Ramos (cell line): ENCODE measurements around the gene KLK8.
"Not testable (repeated sequence)": the region's sequence is repeated elsewhere in the genome, so short reads cannot be mapped to it uniquely, and the experiment has no call there.

Experiments
- in situ Hi-C: fragments of 300-500 bp; cut with MboI; formaldehyde crosslinking; loops from one replicate; pipeline ENCODE4 v1.14.3; 2022; ENCODE audit warnings: low sequenced_read_pairs; ENCODE audit not compliant: unreplicated experiment

The KLK8 gene

DNA sequence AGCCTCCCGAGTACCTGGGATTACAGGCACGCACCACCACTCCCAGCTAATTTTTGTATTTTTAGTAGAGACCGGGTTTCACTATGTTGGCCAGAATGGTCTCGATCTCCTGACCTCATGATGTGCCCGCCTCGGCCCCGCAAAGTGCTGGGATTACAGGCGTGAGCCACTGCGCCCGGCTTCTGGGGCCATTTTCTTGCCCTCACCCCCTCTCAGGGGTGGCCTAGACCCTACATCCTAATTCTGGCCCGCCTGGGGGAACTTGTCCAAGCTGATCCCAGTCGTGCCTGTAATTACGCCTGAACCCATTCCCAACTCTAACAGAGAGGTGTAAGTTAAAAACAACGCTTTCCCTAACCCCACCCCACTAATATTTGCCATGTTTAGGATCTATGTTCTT, 17.0 kb downstream of the KLK8 start:
- in situ Hi-C loops = not testable (repeated sequence)

DNA sequence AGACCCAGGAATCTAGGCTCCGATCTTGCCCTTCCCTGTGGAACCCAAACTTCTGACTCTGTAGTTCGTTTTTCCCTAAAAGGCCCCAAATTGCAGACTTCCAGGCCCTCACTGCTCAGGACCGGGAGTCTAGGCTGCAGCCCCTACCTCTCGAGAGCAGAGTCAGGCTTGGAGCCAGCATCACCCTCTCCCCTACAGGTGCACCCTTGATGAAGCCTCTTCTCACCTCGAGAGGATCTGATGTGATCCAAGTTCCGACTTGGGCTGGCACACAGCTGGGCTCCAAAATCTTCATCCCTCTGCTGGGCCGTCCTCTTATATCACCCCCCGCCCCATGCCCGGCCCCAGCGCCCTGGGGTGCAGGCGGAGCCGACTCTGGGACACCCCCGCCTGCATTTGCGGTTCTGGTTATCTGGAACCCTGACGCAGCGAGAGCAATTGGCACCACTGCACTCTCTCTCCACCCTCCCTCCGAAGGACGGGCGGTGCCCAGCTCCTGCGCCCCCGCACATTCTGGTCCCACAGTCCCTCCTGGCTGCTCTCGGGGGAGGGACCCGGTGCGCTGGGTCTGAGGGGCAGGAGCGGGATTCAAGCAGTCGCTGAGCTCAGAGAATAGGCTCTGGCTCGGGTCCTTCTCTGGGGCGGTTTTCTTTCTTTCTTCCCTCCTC, 17.6 kb downstream of the KLK8 start, which contains the start of gene KLK7:
TSS of gene KLK7 (minus strand) at position 293 of the 668 bp plus-strand sequence. CDS start 1,518 bp downstream, outside the sequence.
- in situ Hi-C loops = no loop called here

DNA sequence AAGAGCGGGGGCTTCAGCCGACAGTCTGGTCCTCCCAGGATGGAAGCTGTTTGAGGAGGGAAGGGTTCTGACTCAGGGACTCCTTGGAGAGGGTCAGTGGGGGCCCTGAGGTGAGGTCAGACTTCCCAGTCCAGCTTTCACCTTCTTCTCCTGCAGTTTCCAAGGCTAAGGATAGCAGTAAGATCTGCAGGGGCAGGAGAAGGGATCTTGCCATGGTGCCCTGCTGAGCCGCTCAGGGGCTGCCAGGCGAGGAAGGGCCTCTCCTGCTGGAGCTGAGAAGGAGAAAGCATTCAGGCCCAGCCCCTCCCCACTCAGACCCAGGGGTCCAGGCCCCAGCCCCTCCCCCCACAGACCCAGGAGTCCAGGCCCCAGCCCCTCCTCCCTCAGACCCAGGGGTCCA, 19.2 kb downstream of the KLK8 start:
- in situ Hi-C loops = no loop called here

DNA sequence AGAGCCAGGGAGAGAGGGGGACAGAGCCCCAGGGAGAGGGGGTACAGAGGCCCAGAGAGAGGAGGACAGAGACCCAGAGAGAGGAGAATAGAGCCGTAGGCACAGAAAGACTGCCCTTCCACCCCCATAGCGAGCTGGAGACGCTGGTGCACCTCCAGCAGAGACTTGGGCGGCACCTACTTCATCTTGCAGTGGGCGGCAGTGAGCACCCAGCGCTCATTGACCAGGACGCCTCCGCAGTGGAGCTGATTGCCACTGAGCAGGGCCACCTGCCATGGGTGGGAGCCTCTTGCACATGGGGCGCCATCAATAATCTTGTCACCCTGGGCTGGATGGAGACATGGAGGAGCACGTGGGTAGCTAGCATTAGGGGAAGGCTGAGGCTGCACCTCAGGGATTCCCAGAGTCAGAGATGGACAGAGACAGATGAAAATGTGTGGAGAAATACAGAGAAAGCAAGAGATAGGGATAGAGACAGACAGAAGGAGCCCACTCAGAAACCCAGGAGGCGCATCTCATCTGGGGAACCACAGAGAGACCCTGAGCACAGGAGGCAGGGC, 19.7 kb downstream of the KLK8 start:
- in situ Hi-C loops = no loop called here

DNA sequence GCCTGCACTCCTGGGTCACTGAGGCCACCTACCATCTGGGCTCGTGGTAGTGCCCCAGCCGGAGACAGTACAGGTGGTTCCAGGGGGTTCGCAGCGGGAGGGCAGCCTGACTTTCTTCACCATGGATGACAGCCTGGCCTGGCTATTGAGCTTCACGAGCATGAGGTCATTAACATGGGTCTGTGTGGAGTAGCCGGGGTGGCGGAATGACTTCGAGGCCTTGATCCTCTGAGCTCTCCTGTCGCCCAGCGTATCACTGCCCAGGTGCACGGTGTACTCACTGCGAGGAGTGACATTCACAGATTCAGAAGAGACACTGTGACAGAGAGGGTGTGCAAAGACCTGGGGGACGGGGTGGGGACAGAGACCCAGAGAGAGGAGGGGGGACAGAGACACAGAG, 21.2 kb downstream of the KLK8 start:
- in situ Hi-C loops = no loop called here

DNA sequence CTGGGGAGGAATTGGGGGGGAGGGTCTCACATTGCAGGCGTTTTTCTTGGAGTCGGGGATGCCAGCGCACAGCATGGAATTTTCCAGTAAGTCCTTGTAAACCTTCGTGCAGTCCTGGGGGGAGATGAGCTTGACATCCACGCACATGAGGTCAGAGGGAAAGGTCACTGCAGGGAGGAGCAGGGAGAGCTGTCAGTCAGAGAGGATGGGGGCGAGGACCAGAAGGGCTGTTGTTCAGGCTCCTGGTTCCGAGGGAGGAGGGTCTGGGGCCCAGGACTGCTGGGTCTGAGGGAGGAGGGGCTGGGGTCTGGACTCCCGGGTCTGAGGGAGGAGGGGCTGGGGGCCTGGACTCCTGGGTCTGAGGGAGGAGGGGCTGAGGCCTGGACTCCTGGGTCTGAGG, 21.6 kb downstream of the KLK8 start:
- in situ Hi-C loops = no loop called here

DNA sequence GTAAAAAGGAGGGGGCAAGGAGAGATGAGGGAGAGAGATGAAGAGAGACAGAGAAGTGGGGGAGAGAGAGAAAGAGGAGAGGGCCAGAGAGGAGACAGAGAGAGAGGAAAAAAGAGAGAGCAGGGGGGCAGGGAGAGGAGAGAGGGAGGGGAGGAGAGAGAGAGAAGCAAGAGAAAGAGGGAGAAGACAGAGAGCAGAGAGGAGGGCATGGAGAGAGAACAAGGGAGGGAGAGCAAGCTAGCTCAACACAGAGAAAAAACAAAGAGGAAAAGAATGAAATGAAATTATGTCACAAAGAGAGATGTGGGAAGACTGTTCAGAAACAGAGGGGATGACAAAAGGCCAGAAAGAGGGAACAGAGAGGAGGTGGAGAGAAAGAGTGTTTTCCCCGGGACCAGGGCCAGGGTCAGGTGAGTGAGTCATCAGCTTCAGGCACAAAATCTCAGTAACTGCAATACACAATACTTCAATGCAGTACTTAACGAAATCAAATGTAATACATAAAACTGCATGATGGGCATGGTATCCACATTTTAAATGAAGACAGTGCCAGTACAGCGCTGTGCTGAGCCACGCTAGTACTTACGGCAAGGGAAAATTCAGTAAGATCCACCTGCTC, 22.5 kb downstream of the KLK8 start:
- in situ Hi-C loops = no loop called here

DNA sequence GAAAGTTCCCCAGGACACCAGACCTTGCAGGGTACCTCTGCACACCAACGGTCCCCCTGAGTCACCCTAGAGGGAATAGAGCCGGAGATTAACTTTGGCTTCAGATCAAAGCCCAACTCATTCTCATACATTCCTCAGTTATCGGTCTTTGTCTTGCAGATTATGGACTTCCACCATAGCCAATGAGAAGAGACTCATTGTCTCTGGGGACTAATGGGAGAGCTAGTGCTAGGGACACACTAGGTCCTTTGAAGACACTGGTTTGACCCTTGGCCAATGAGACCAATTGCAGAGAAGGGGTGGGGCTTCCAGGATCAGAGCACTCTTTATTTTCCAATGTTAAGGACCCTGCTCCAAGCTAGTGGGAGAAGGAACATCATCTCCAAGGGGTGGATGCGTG, 23.8 kb downstream of the KLK8 start:
- in situ Hi-C loops = no loop called here

DNA sequence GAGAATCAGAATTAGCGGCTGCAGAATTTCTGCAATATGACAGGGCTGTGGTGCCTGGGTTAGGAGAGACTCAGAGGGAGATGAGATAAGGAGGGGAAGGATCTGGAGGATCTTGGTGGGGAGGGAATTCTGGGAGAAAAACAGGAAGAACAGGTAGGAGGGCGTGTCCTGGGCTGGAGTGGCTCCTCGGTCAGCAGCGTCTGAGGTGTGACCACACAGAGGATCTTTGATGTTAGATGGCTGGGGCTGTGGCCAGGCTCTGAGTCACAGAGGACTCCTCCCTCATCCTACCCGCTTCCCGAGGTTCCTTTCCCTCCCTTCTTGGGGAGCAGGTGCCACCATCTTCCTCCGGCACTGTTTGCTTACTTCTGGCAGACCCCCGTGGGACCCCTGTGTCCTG, 25.6 kb downstream of the KLK8 start:
- in situ Hi-C loops = no loop called here

DNA sequence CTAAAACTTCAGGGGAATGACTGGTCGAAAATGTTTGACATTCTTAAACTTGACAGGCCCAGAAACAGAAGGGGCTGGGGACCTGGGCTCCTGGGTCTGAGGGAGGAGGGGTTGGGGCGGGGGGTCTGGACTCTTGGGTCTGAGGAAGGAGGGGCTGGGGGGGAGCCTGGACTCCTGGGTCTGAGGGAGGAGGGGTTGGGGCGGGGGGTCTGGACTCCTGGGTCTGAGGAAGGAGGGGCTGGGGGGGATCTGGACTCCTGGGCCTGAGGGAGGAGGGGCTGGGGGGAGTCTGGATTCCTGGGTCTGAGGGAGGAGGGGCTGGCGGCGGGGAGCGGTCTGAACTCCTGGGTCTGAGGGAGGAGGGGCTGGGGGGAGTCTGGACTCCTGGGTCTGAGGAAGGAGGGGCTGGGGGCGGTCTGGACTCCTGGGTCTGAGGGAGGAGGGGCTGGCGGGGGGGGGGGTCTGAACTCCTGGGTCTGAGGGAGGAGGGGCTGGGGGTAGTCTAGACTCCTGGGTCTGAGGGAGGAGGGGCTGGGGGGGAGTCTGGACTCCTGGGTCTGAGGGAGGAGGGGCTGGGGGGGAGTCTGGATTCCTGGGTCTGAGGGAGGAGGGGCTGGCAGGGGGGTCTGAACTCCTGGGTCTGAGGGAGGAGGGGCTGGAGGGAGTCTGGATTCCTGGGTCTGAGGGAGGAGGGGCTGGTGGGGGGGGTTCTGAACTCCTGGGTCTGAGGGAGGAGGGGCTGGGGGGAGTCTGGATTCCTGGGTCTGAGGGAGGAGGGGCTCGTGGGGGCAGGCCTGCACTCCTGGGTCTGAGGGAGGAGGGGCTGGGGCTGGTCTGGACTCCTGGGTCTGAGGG, 26.5 kb downstream of the KLK8 start:
- in situ Hi-C loops = no loop called here

DNA sequence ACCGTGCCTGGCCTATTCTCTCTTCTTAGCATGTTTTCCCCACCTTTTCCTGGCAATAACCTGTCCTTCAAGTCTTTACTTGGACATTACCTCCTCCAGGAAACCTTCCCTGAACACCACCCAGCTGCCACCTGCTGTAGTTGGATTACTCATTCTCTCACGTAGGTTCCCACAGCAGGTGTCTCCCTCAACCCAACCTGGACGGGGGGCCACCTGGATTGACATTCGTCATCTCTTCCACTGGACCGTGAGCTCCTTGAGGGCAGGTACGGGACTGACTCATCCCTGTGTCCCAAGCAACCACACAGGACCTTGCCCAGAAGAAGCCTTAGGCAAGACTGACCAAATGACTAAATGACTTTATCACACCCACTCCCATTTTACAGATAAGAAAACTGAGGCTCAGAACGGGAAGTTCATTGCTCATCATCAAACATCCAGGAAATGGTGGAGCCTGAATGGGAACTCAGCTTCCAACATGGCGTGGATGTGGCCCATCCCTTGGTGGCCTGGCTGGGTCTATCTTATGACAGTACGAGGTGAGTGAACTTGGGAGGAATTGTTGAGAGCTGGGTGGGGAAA, 28.5 kb downstream of the KLK8 start:
- in situ Hi-C loops = no loop called here

DNA sequence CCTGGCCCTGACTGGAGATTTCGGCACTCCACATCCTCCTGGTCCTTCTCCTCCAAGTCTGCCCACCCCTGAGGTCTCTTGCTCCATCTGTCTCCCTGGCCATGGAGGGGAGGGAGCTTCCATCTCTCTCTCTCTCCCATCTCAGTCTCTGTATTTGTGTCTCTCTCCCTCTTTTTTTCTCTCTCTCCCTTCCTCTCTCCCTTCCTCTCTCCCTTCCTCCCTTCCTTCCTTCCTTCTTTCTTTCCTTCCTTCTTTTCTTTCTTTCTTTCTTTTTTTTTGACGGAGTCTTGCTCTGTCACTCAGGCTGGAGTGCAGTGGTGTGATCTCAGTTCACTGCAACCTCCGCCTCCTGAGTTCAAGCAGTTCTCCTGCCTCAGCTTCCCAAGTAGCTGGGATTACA, 31.6 kb downstream of the KLK8 start:
- in situ Hi-C loops = not testable (repeated sequence)

DNA sequence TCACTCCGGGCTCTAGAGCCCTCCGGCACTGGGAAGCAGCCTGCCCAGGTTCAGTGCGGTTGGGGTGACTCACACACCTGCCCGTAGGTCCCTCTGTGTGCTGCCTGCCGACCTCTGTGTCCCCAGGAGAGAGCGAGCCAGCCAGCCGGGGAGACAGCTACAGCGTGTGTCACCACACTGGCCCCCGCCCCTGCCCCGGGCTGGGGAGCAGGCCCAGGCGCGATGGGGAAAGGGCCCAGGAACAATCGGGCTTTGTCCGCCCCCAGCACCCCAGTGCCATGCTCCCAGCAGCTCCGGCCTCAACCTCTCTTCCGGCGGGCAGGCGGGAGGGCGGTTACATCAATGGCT, 32.0 kb downstream of the KLK8 start, which contains the start of gene KLK6:
TSS of gene KLK6 (minus strand) at position 179 of the 348 bp plus-strand sequence. CDS start 1,487 bp downstream, outside the sequence.
- in situ Hi-C loops = no loop called here

DNA sequence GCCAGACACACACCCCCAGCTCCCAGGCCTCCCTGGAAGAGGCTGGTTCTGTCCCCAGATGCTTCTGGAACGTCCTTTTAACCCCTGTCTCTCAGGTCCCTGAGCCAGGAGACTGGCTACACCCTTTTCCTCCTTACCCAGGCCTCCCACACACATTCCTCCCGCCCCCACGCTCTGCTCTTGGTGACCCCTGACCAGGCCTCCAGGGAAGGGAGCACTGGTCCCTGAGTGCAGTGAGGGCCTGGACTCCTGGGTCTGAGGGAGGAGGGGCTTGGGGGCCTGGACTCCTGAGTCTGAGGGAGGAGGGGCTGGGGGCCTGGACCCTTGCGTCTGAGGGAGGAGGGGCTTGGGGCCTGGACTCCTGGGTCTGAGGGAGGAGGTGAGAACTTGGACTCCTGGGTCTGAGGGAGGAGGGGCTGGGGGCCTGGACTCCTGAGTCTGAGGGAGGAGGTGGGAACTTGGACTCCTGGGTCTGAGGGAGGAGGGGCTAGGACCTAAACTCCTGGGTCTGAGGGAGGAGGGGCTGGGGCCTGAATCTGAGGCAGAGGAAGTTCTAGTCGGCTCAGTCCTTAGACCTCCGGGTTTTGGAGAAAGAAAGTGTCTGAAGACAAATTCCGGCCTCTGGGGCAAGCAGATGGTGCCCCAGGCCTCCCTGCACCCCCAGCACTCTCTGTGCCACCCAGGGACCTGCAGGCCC, 32.5 kb downstream of the KLK8 start:
- in situ Hi-C loops = no loop called here

DNA sequence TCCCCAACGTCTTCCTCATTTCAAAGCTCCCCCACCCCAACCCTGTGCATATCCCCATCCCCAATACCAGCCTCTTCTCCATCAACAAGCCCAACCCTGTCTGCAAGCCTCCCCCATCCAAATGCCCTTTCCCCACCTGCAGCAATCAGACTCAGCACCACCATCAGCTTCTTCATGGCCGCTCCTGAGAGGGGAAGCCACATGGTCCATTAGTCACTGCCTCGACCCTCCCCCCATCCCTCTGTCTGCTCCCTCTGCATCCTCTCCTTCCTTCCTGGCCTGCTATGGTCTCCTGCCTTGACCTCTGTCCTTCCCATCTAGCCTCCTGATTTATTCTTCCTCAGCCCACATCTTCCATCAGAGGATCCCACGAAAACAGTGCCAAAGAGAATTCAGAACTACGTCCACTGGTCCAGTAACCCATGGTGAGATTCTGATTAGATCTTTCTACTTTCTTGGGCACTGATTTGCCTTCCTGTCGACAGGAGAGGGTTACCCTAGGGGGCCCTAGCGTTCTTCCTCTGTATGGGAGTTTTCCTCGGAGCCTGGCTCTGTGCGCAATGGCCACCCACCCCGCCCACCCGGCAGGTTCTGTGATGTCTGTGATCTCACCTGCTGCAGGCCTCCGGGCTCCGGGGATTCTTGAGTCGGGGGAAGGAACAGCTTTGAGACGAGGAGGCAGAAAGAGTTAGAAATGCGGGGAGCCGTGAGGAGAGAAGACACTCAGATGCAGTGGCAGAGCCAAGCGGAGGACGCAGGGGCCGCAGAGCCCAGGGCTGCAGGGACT, 33.3 kb downstream of the KLK8 start:
- in situ Hi-C loops = no loop called here

DNA sequence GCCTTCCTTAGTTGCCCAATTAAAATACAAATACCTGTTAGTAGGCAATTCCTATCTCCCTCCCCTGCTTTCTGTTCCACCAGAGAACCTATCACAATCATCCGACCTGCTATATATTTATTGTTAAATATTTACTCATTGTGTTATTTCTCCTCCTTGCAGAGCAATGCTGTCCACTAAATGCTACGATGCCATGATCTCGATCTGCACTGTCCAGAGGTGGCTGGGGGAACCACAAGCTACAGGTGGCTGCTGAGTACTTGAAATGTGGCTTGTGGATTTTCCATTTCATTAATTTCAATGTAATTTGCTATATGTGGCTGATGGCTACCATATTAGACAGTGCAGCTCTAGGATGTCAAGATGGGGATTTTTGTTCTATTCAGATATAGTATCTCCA, 37.1 kb downstream of the KLK8 start:
- in situ Hi-C loops = no loop called here

DNA sequence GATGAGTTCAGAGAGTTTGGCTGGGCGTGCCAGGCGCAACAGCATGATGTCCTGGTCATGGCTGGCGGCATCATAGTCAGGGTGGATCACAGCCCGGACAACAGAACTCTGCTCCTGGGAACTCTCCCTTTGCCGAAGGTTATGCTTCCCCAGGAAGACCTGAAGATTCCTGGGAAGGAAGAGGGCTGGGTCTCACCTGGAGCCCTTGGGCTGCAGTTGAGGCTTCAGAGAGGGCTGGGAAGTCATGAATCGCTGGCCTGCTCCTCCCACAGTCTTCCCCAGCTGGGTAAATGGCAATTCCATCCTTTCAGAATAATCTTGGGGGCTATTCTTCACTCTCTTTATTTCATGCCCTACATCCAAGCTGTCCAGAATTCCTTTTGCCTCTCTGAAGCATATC, 38.0 kb downstream of the KLK8 start:
- in situ Hi-C loops = no loop called here

DNA sequence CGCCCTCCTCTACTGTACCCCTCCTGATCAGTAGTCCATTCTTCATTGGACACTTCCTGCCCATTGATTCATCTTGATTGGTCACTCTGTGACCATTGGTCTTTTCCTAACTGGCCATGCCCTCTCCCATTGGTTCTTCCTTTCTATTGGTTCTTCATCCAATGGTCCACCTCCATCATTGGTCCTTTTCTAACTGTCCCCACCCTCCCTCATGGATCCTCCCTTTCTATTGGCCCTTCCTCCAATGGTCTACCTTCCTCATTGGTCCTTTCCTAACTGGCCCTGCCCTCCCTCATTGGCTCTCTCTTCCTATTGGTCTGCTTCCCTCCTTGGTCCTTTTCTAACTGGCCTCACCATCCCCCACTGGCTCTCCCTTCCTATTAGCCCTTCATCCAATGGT, 39.2 kb downstream of the KLK8 start:
- in situ Hi-C loops = no loop called here
